ENCODE results near the gene PREB. TPM values are rescaled to one million over a fixed set of nuclear protein-coding genes. Genes with fewer than 3 reads are reported as not detected.

The PREB gene
- total and polyA plus RNA-seq, 2 donors = 41.3 to 56.9 TPM

DNA sequence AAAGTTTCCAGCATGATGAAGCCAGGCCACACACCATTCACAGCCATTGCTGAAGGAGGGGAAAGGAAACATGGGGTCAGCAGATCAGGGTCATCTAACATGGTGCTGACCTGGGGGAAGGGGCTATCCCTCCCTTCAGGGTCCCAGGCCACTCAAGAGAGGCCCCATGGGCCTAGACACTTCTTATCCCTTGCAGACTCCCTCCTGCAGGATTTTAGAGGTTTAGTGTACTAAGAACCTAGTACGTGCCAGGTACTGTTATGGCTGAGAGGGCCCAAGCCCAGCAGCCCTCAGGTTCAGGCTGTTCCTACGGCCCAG lies 39.0 kb downstream of the PREB start:
- no peaks in the 10 kb centered on the region for H3K9me3 ChIP-seq (ENCODE audit: control insufficient read depth in 2 of 2, insufficient read depth in 1 of 2, low read length in 1 of 2)
- no peaks in the 10 kb centered on the region for H3K36me3 ChIP-seq (ENCODE audit: control insufficient read depth in 2 of 2, insufficient read depth in 2 of 2, low read length in 1 of 2)
- WGBS = 96% methylated on average over 2 of the region's 2 CpGs
- DNase-seq (ENCODE audit: low read depth in 6 of 9, low spot score in 9 of 9) = no peak
- no peak overlapping the region for H3K27ac ChIP-seq (ENCODE audit: low read depth in 1 of 2, low read length in 1 of 2)
- H3K27me3 ChIP-seq (ENCODE audit: control insufficient read depth in 2 of 2, insufficient read depth in 1 of 2, low read length in 1 of 2) = no peaks in the 10 kb centered on the region
- peaks cover 4 to 11% of the 10 kb centered on the region in 2 donors for H3K4me1 ChIP-seq (ENCODE audit: control insufficient read depth in 2 of 2, insufficient read depth in 2 of 2, low read length in 2 of 2)
- H3K4me3 ChIP-seq (ENCODE audit: low read length in 2 of 2) = no peak overlapping the region

DNA sequence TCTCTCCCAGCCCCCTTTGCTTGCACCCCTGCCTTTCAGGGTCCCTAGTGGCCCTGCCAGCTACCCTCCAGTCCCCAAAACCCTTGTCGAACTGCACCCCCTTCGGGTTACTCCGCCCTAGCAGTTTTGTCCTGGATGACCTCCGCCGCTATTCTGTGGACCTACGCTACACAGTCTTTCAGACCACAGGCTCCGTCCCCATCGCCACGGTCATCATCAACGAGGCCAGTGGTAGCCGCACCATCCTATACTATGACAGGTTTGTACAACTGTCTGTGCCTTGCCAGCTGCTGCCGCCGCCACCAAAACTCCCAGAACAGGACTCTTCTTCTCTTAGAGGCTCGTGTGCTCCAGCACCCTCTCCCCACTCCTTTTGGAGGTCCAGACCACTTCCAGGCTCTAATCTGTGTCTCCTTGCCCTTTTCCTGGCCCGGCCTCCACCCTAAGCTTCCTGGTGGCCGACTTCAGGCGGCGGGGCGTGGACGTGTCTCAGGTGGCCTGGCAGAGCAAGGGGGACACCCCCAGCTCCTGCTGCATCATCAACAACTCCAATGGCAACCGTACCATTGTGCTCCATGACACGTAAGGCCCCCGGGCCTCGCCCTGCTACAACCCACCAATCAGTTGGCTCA lies 40.0 kb downstream of the PREB start:
- Histone ChIP-seq H3K4me1 (ENCODE audit: control insufficient read depth in 2 of 2, insufficient read depth in 2 of 2, low read length in 2 of 2) (peaks cover 4 to 11% of the 10 kb centered on the region in 2 donors), H3K27me3 (ENCODE audit: control insufficient read depth in 2 of 2, insufficient read depth in 1 of 2, low read length in 1 of 2) (peaks cover 0 to 2% of the 10 kb centered on the region in 2 donors), H3K36me3 (ENCODE audit: control insufficient read depth in 2 of 2, insufficient read depth in 2 of 2, low read length in 1 of 2) (no peaks in the 10 kb centered on the region), H3K9me3 (ENCODE audit: control insufficient read depth in 2 of 2, insufficient read depth in 1 of 2, low read length in 1 of 2) (no peaks in the 10 kb centered on the region), H3K4me3 (ENCODE audit: low read length in 2 of 2) (no peak overlapping the region), H3K27ac (ENCODE audit: low read depth in 1 of 2, low read length in 1 of 2) (no peak overlapping the region)
- 98% methylated on average over 24 of the region's 24 CpGs for WGBS
- DNase-seq (ENCODE audit: low read depth in 6 of 9, low spot score in 9 of 9) = no peak

DNA sequence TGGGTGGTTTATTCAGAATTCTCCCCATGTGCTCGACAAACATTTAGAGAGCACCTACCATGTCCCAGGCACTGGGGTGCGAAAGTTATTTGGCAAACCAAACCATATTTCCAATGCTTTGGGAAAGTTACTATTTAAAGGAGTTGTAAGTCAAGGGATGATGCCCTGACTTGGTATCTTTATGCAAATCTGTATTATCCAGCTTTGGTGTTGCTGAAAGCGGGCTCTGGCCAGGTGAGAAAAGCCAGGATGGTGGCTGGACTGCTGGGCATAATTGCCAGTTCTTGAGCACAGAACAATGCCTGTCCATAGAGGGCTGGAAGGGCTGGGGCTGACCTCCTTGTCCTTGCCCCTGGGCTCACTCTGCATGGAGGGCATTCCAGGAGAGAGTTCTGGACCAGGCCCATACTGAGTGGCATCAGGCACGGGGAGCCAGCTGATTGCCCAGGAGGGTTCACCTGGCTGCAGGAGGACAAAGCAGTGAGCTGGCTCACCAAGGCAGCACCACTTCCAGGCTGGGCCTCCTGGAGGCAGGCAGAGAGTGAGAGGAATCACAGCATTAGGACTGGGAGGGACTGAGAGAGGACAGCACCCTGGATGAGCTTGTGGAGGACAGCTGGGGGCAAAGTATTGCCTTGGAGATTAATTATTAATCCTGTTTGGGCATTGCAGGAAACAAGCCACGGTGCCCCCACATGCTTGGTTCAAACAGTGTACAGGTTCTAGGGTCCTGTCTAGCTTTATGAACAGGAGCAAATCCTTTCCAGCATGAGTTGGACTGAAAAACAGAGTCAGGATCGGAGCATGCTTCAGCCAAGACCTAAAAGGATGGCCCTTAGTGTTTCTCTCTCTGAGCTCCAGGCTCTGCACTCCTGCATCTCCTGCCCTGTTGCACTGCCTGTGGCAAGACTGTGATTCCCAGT lies 40.7 kb downstream of the PREB start:
- no peak overlapping the region for H3K27ac ChIP-seq (ENCODE audit: low read depth in 1 of 2, low read length in 1 of 2)
- DNase-seq (ENCODE audit: low read depth in 6 of 9, low spot score in 9 of 9) = no peak
- H3K36me3 ChIP-seq (ENCODE audit: control insufficient read depth in 2 of 2, insufficient read depth in 2 of 2, low read length in 1 of 2) = no peaks in the 10 kb centered on the region
- peaks cover 0 to 9% of the 10 kb centered on the region in 2 donors for H3K27me3 ChIP-seq (ENCODE audit: control insufficient read depth in 2 of 2, insufficient read depth in 1 of 2, low read length in 1 of 2)
- WGBS = 95% methylated on average over 6 of the region's 6 CpGs
- peaks cover 4 to 11% of the 10 kb centered on the region in 2 donors for H3K4me1 ChIP-seq (ENCODE audit: control insufficient read depth in 2 of 2, insufficient read depth in 2 of 2, low read length in 2 of 2)
- H3K9me3 ChIP-seq (ENCODE audit: control insufficient read depth in 2 of 2, insufficient read depth in 1 of 2, low read length in 1 of 2) = no peaks in the 10 kb centered on the region
- H3K4me3 ChIP-seq (ENCODE audit: low read length in 2 of 2) = no peak overlapping the region

DNA sequence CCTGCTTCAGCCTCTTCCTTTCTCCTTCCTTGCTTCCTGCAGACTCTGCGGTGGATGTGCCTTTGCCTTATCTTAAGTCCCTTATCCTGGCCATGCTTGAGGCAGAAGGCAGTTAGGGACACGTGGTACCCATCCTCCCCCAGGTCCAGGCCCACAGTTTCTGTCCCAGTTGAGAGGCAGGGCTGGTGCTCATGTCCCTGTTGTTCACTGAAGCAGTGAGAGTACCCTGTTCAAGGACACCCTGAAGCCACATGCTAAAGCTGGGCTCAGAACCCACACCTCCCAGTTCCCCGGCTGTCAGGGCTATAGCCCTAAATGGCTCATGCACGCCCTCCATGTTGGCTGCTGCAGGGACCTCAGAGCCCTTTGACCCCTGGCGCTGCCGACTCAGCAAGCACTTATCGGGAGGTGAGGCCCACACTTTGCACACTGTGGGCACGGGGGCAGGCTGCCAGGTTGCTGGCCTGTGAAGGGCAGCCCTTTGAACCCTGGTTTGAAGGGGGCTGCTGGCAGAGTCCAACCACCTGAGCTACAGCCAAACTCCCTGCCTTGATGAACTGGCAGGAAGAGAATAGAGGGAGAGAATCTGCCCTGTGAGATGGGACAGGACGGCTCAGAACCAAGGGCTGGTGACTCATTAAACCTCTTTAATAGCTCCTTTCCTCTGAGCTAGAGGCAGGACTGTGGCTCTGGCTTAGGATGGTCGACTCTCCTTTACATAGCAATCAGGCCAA lies 41.6 kb downstream of the PREB start:
- peaks cover 4 to 12% of the 10 kb centered on the region in 2 donors for H3K4me1 ChIP-seq (ENCODE audit: control insufficient read depth in 2 of 2, insufficient read depth in 2 of 2, low read length in 2 of 2)
- H3K4me3 ChIP-seq (ENCODE audit: low read length in 2 of 2) = no peak overlapping the region
- DNase-seq (ENCODE audit: low read depth in 6 of 9, low spot score in 9 of 9) = no peak
- no peak overlapping the region for H3K27ac ChIP-seq (ENCODE audit: low read depth in 1 of 2, low read length in 1 of 2)
- 92% methylated on average over 10 of the region's 10 CpGs for WGBS
- no peaks in the 10 kb centered on the region for H3K9me3 ChIP-seq (ENCODE audit: control insufficient read depth in 2 of 2, insufficient read depth in 1 of 2, low read length in 1 of 2)
- no peaks in the 10 kb centered on the region for H3K36me3 ChIP-seq (ENCODE audit: control insufficient read depth in 2 of 2, insufficient read depth in 2 of 2, low read length in 1 of 2)
- peaks cover 2 to 15% of the 10 kb centered on the region in 2 donors for H3K27me3 ChIP-seq (ENCODE audit: control insufficient read depth in 2 of 2, insufficient read depth in 1 of 2, low read length in 1 of 2)

DNA sequence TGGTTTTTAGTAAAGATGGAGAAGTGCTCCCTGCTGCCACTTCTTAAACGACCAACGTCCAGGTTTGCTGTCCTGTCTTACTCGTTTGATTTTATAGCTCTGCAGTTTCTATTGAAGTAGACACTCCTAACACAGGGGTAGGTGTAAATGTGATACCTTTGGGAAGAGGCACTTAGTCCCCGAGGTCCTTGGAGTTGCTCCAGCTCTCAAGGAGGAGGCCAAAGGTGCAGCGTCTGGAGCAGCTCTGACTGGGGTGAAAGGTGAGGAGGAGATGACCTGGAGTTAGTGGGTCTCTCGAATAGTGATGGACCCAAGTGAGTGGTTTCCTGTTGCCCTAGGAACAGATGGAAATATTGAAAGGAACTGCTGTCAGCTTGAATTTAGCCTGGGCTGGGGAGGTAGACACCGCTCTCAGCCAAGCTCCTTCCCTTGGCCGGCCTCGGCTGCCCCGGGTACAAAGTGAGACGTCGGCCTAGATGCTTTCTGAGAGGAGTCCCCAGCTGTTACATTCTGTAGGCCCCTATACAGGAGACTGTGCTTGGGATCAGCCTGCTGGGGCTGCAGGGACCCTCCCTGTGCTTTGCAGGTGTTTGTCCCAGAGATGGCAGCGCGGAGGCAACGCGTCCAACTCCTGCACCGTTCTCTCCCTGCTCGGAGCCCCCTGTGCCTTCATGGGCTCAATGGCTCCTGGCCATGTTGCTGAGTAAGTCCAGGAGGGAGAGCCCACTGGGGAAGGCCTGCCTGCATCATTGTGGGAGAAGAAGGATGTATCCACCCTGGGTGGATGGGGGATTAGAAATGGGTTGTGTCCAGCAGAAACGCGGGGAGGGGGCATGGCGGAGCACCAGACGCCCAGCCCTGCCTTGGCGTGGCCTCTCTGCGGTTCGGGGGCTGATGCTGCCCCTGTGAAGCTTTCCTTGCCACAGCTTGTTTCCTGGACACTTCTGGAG lies 42.4 kb downstream of the PREB start:
- no peaks in the 10 kb centered on the region for H3K36me3 ChIP-seq (ENCODE audit: control insufficient read depth in 2 of 2, insufficient read depth in 2 of 2, low read length in 1 of 2)
- DNase-seq (ENCODE audit: low read depth in 6 of 9, low spot score in 9 of 9) = no peak
- WGBS = 89% methylated on average over 25 of the region's 25 CpGs
- H3K4me1 ChIP-seq (ENCODE audit: control insufficient read depth in 2 of 2, insufficient read depth in 2 of 2, low read length in 2 of 2) = peaks cover 9 to 20% of the 10 kb centered on the region in 2 donors
- H3K4me3 ChIP-seq (ENCODE audit: low read length in 2 of 2) = no peak overlapping the region
- H3K27ac ChIP-seq (ENCODE audit: low read depth in 1 of 2, low read length in 1 of 2) = no peak overlapping the region
- H3K27me3 ChIP-seq (ENCODE audit: control insufficient read depth in 2 of 2, insufficient read depth in 1 of 2, low read length in 1 of 2) = peaks cover 2 to 20% of the 10 kb centered on the region in 2 donors
- no peaks in the 10 kb centered on the region for H3K9me3 ChIP-seq (ENCODE audit: control insufficient read depth in 2 of 2, insufficient read depth in 1 of 2, low read length in 1 of 2)

DNA sequence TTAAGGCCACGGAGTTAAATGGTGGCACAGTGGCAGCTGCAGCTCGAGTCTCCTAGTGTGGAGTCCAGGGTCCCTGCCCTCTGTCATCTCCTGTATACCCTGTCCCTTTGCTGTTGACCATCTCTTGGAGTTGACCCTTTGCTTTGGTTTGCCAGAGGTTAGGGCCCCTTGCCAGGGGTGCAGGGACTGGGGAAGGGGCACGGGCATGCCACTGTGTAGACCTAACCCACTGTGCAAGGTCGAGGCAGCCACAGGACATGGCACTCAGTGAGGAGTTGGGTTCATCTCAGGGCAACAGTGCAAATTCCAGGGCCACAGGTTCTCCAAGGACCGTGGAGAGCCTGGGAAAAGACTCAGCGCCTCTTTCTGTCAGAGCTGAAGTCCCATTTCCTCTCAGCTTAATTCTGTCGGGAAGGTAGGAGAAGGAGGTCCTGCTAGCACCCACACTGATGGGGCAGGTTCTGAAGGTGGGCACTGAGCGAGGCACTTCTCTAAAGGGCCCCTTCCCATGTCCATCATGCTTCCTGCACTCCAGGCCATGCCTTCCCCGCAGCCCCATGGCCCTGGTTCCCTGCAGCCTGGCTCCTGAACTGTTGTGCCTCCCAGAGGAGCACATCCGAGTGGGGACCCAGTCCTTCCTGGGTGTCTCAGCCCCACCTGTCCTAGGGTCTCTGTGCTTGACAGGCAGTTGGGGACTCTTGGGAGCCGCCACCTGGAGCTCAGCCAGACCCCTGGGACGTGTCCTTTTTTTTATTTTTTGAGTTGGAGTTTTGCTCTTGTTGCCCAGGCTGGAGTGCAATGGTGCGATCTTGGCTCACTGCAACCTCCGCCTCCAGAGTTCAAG lies 45.1 kb downstream of the PREB start:
- peaks cover 2 to 39% of the 10 kb centered on the region in 2 donors for H3K27me3 ChIP-seq (ENCODE audit: control insufficient read depth in 2 of 2, insufficient read depth in 1 of 2, low read length in 1 of 2)
- no peaks in the 10 kb centered on the region for H3K36me3 ChIP-seq (ENCODE audit: control insufficient read depth in 2 of 2, insufficient read depth in 2 of 2, low read length in 1 of 2)
- peaks cover 19 to 23% of the 10 kb centered on the region in 2 donors for H3K4me1 ChIP-seq (ENCODE audit: control insufficient read depth in 2 of 2, insufficient read depth in 2 of 2, low read length in 2 of 2)
- no peak overlapping the region for H3K27ac ChIP-seq (ENCODE audit: low read depth in 1 of 2, low read length in 1 of 2)
- 96% methylated on average over 14 of the region's 14 CpGs for WGBS
- no peak for DNase-seq (ENCODE audit: low read depth in 6 of 9, low spot score in 9 of 9)
- no peaks in the 10 kb centered on the region for H3K9me3 ChIP-seq (ENCODE audit: control insufficient read depth in 2 of 2, insufficient read depth in 1 of 2, low read length in 1 of 2)
- no peak overlapping the region for H3K4me3 ChIP-seq (ENCODE audit: low read length in 2 of 2)

DNA sequence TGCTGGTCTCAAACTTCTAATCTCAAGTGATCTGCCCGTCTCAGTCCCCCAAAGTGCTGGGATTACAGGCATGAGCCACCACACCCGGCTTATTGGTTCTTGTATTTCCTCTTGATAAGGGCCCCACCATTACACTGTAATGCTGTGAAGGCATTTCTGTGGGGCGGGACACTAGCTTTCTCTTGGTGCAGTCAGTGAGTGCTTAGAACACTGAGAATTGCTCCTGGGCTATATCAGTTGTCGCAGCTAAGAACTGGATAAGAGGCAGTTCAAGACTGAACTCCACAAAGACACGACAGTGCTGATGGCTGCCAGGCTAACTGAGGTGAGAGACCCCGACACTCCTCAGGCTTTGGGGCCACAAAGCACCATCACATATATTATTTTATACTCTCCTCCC lies 45.8 kb downstream of the PREB start:
- Histone ChIP-seq H3K36me3 (ENCODE audit: control insufficient read depth in 2 of 2, insufficient read depth in 2 of 2, low read length in 1 of 2) (no peaks in the 10 kb centered on the region), H3K9me3 (ENCODE audit: control insufficient read depth in 2 of 2, insufficient read depth in 1 of 2, low read length in 1 of 2) (no peaks in the 10 kb centered on the region), H3K27ac (ENCODE audit: low read depth in 1 of 2, low read length in 1 of 2) (no peak overlapping the region), H3K27me3 (ENCODE audit: control insufficient read depth in 2 of 2, insufficient read depth in 1 of 2, low read length in 1 of 2) (peaks cover 2 to 41% of the 10 kb centered on the region in 2 donors), H3K4me1 (ENCODE audit: control insufficient read depth in 2 of 2, insufficient read depth in 2 of 2, low read length in 2 of 2) (peaks cover 19 to 23% of the 10 kb centered on the region in 2 donors), H3K4me3 (ENCODE audit: low read length in 2 of 2) (no peak overlapping the region)
- 97% methylated on average over 6 of the region's 6 CpGs for WGBS
- DNase-seq (ENCODE audit: low read depth in 6 of 9, low spot score in 9 of 9) = no peak
